Upper lobe of left lung (tissue), 6 donors: ENCODE results near the gene ZNF836. TPM values are rescaled to one million over a fixed set of nuclear protein-coding genes. Genes with fewer than 3 reads are reported as not detected.

Experiments
- ATAC-seq, 2 donors: fragments of 200-7000 bp; cut with Tn5 transposase; one replicate each; pipeline ENCODE4 v1.9.1; 2022; ENCODE audit warnings: mild to moderate bottlenecking in 2 of 2, moderate library complexity in 2 of 2; ENCODE audit not compliant: low FRiP score in 2 of 2
- DNase-seq, 2 donors: peaks; one replicate each; pipeline ENCODE4 v3.0.0-alpha.2; 2019 to 2020
- H3K27ac ChIP-seq, 4 donors: fragments of 200-600 bp; sonication (generic); one replicate each; pipeline ENCODE4 v1.5.1; 2016 to 2019
- H3K27me3 ChIP-seq, 4 donors: fragments of 200-600 bp; sonication (generic); one replicate each; pipeline ENCODE4 v1.5.1; 2017 to 2019
- H3K36me3 ChIP-seq, 4 donors: fragments of 200-600 bp; sonication (generic); one replicate each; pipeline ENCODE4 v1.5.1; 2016 to 2019
- H3K4me1 ChIP-seq, 4 donors: fragments of 200-600 bp; sonication (generic); one replicate each; pipeline ENCODE4 v1.5.1; 2018 to 2019
- H3K4me3 ChIP-seq, 4 donors: fragments of 200-600 bp; sonication (generic); one replicate each; pipeline ENCODE4 v1.5.1; 2017 to 2019; ENCODE audit warnings: mild to moderate bottlenecking in 2 of 4, moderate library complexity in 1 of 4
- H3K9me3 ChIP-seq, 4 donors: fragments of 200-600 bp; sonication (generic); one replicate each; pipeline ENCODE4 v1.5.1; 2018 to 2019
- CTCF ChIP-seq, 6 experiments: fragments of 450-650 bp in 4 of 6; fragments of 200-600 bp in 2 of 6; sonication (generic) in 2 of 6; IDR thresholded peaks; one replicate each; pipeline ENCODE4 v1.5.1; 2016 to 2019; ENCODE audit warnings: antibody characterized with exemption in 6 of 6
- EP300 ChIP-seq, 4 donors: sonication (generic); formaldehyde crosslinking; IDR thresholded peaks; one replicate each; pipeline ENCODE4 v1.5.1; 2017; ENCODE audit warnings: antibody characterized with exemption in 4 of 4, control low read depth in 2 of 4
- POLR2A ChIP-seq, 4 donors: fragments of 450-650 bp; IDR thresholded peaks; one replicate each; pipeline ENCODE4 v1.5.1; 2016 to 2017; ENCODE audit warnings: antibody characterized with exemption in 4 of 4, mild to moderate bottlenecking in 2 of 4
- POLR2AphosphoS5 ChIP-seq, 2 donors: sonication (generic); formaldehyde crosslinking; IDR thresholded peaks; one replicate each; pipeline ENCODE4 v1.5.1; 2017; ENCODE audit warnings: antibody characterized with exemption in 2 of 2
- whole genome bisulfite sequencing, 2 donors: methylation state at CpG; one replicate each; pipeline ENCODE4 v1.1.5; 2017 to 2018; 5-methylcytosine and 5-hydroxymethylcytosine counted together
- total RNA-seq, 6 donors: library from RNA; depleted of rRNA in 4 of 6; stranded (reverse); fragments of >200 nt in 4 of 6; gene quantifications; one replicate each; pipeline versions ENCODE4 v1.1.0 to v1.2.1, GENCODE V29; 2016 to 2021
- donor health status: DM: no; HTN: no; CAD: no; lungs with moderate emphysema.
- donor health status: DM: no; HTN: yes; CAD: no; lungs with severe emphysema.

Gene ZNF836
- total RNA-seq, 6 donors from 2014 or later, result 8.4 to 24.3 (median 14.7) TPM

GRCh38 chr19:52138983-52139251, 32.5 kb downstream of the ZNF836 start:
- Histone ChIP-seq H3K4me3 (peak overlapping the region; percentile 60 to 99 (median 90)), H3K4me1 (peaks cover 13 to 20% (median 16%) of the 10 kb centered on the region in 4 donors), H3K9me3 (peaks cover 0 to 24% (median 14%) of the 10 kb centered on the region in 4 donors), H3K27ac (peak overlapping the region; percentile 92 to 97 (median 93)), H3K27me3 (no peaks in the 10 kb centered on the region), H3K36me3 (no peaks in the 10 kb centered on the region)
- ATAC-seq, result no peak
- 0% methylated on average over 7 of the region's 7 CpGs for WGBS, 2 donors
- no peak for TF ChIP-seq CTCF (IDR thresholded peaks at IDR 0.05)
- no peak for TF ChIP-seq POLR2AphosphoS5 (IDR thresholded peaks at IDR 0.05)
- TF ChIP-seq EP300 (IDR thresholded peaks at IDR 0.05), result no peak
- TF ChIP-seq POLR2A (IDR thresholded peaks at IDR 0.05), result no peak
- DNase-seq, result no peak

GRCh38 chr19:52138278-52138982, 33.0 kb downstream of the ZNF836 start:
- Histone ChIP-seq H3K9me3 (peaks cover 0 to 29% (median 19%) of the 10 kb centered on the region in 4 donors), H3K36me3 (no peaks in the 10 kb centered on the region), H3K27ac (peak overlapping the region; percentile 92 to 97 (median 93)), H3K4me3 (peak overlapping the region; percentile 60 to 99 (median 90)), H3K27me3 (no peaks in the 10 kb centered on the region), H3K4me1 (peaks cover 13 to 20% (median 16%) of the 10 kb centered on the region in 4 donors)
- DNase-seq (peak; percentile 22 to 28), ATAC-seq (no peak)
- TF ChIP-seq CTCF (IDR thresholded peaks at IDR 0.05) (no peak), POLR2AphosphoS5 (IDR thresholded peaks at IDR 0.05) (no peak), EP300 (IDR thresholded peaks at IDR 0.05) (no peak), POLR2A (IDR thresholded peaks at IDR 0.05) (no peak)
- WGBS, 2 donors, result 10 to 13% methylated on average over 14 of the region's 14 CpGs

GRCh38 chr19:52120286-52120685, 51.1 kb downstream of the ZNF836 start:
- Histone ChIP-seq H3K27me3 (no peaks in the 10 kb centered on the region), H3K4me3 (no peak overlapping the region), H3K27ac (no peak overlapping the region), H3K4me1 (no peaks in the 10 kb centered on the region), H3K36me3 (peaks cover 32 to 100% (median 91%) of the 10 kb centered on the region in 4 donors), H3K9me3 (peaks cover 80 to 99% (median 98%) of the 10 kb centered on the region in 4 donors)
- ATAC-seq (no peak), DNase-seq (no peak)
- TF ChIP-seq POLR2AphosphoS5 (IDR thresholded peaks at IDR 0.05) (no peak), EP300 (IDR thresholded peaks at IDR 0.05) (no peak), CTCF (IDR thresholded peaks at IDR 0.05) (no peak)
- 95 to 96% methylated on average over 3 of the region's 3 CpGs for WGBS, 2 donors

- Histone ChIP-seq H3K4me3 (no peak overlapping the region), H3K27me3 (no peaks in the 10 kb centered on the region), H3K9me3 (peaks cover 84 to 100% (median 99%) of the 10 kb centered on the region in 4 donors), H3K4me1 (no peaks in the 10 kb centered on the region), H3K27ac (no peak overlapping the region), H3K36me3 (peaks cover 12 to 59% (median 47%) of the 10 kb centered on the region in 4 donors)
- WGBS, 2 donors, result 94 to 95% methylated on average over 12 of the region's 12 CpGs
- TF ChIP-seq EP300 (IDR thresholded peaks at IDR 0.05) (no peak), POLR2A (IDR thresholded peaks at IDR 0.05) (no peak), CTCF (IDR thresholded peaks at IDR 0.05) (no peak), POLR2AphosphoS5 (IDR thresholded peaks at IDR 0.05) (no peak)
- no peak for ATAC-seq
- DNase-seq, result no peak
Measured at GRCh38 chr19:52115526-52116053, 55.8 kb downstream of the ZNF836 start.
